SK-N-SH (cell line): ENCODE measurements around the gene TRMO.

Experiments used
- EP300 ChIP-seq, 2 experiments: IDR thresholded peaks; 2 replicates each; pipeline versions ENCODE4 v1.4.0 to v1.6.1; 2012; ENCODE audit warnings: borderline replicate concordance in 1 of 2, low read depth in 1 of 2, low read length in 1 of 2
- FOXM1 ChIP-seq: IDR thresholded peaks from 2 replicates; pipeline ENCODE4 v1.4.0; 2012; ENCODE audit warnings: low read depth, mild to moderate bottlenecking
- NFIC ChIP-seq: IDR thresholded peaks from 2 replicates; pipeline ENCODE4 v1.4.0; 2012; ENCODE audit warnings: borderline replicate concordance
- POLR2AphosphoS5 ChIP-seq: IDR thresholded peaks from 2 replicates; pipeline ENCODE4 v1.6.1; 2012; ENCODE audit warnings: low read depth, low read length
- RAD21 ChIP-seq: IDR thresholded peaks from 2 replicates; pipeline ENCODE4 v1.6.1; 2012; ENCODE audit warnings: mild to moderate bottlenecking, low read length
- TF ChIP-seq, protein P1 (sequence below): fragments of 200-600 bp; sonication (generic); IDR thresholded peaks from 2 replicates; pipeline ENCODE4 v1.6.1; 2017; ENCODE audit warnings: antibody characterized with exemption, mild to moderate bottlenecking, moderate library complexity

DNA sequence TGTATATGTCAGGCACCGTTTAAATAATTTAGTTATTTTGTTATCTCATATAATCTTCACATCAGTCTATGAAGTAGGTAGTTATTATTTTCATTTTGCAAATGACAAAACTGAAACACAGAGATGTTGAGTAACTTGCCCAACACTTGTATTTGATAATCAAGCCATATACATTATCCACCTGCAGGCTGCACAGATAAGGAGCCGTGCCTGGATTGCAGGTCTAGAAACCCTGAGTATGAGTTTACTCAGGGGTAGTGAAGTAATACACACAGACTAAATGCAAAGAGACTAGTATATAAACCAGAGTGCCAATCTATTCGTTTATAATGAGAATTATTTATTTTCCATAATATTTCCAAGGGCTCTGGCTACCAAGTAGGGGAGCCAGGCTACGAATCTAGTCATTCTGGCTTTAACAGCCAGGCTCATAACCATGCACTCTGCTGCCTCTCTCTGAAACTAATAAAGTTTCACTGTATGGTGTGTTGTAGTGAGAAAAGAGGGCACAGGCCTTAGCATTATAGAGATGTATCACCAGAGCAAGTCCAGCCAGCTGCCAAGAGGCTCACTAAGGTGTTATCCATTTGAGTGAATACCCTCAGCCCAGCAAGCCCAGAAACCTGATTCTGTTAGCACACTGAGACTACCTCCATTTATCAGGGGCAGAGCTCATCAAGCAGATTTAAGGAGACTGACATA, 11.1 kb upstream of the TRMO start:
- TF ChIP-seq NFIC (no peak), RAD21 (no peak), FOXM1 (no peak), EP300 (IDR thresholded peaks at IDR 0.05; ENCODE audit: borderline replicate concordance in 1 of 2, low read depth in 1 of 2, low read length in 1 of 2) (no peak), POLR2AphosphoS5 (no peak)
- TF ChIP-seq, protein P1, sequence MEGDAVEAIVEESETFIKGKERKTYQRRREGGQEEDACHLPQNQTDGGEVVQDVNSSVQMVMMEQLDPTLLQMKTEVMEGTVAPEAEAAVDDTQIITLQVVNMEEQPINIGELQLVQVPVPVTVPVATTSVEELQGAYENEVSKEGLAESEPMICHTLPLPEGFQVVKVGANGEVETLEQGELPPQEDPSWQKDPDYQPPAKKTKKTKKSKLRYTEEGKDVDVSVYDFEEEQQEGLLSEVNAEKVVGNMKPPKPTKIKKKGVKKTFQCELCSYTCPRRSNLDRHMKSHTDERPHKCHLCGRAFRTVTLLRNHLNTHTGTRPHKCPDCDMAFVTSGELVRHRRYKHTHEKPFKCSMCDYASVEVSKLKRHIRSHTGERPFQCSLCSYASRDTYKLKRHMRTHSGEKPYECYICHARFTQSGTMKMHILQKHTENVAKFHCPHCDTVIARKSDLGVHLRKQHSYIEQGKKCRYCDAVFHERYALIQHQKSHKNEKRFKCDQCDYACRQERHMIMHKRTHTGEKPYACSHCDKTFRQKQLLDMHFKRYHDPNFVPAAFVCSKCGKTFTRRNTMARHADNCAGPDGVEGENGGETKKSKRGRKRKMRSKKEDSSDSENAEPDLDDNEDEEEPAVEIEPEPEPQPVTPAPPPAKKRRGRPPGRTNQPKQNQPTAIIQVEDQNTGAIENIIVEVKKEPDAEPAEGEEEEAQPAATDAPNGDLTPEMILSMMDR, result no peak
